GM18868 (cell line): ENCODE measurements around the gene NCAPD3.

ENCODE experiments used
- ATAC-seq: cut with Tn5 transposase; IDR thresholded peaks from one replicate; pipeline ENCODE4 v1.9.1; 2021; ENCODE audit warnings: mild to moderate bottlenecking, moderate library complexity; ENCODE audit not compliant: unreplicated experiment

The NCAPD3 gene

GRCh38 chr11:134252346-134253187 lies 28.8 kb upstream of the NCAPD3 start:
- ATAC-seq = peak; percentile 28

GRCh38 chr11:134250675-134251074 lies 26.9 kb upstream of the NCAPD3 start:
- no peak for ATAC-seq

GRCh38 chr11:134250246-134250645 lies 26.5 kb upstream of the NCAPD3 start:
- no peak for ATAC-seq

- no peak for ATAC-seq
These were observed 25.2 kb upstream of the NCAPD3 start for GRCh38 chr11:134248910-134249480.

- no peak for ATAC-seq
These were observed 22.9 kb upstream of the NCAPD3 start for GRCh38 chr11:134246678-134247077.

- ATAC-seq = no peak
These were observed 22.3 kb upstream of the NCAPD3 start for GRCh38 chr11:134246100-134246499.

GRCh38 chr11:134245434-134245833 lies 21.7 kb upstream of the NCAPD3 start:
- no peak for ATAC-seq

GRCh38 chr11:134244593-134244992 lies 20.8 kb upstream of the NCAPD3 start:
- ATAC-seq = peak; percentile 95

- no peak for ATAC-seq
These were observed 20.1 kb upstream of the NCAPD3 start for GRCh38 chr11:134243913-134244312.

- ATAC-seq = no peak
These were observed 18.6 kb upstream of the NCAPD3 start for GRCh38 chr11:134242376-134242775.

- no peak for ATAC-seq
These were observed 16.8 kb upstream of the NCAPD3 start for GRCh38 chr11:134240592-134240991.

- ATAC-seq = no peak
These were observed 15.2 kb upstream of the NCAPD3 start for GRCh38 chr11:134238956-134239355.

GRCh38 chr11:134237557-134237922 lies 13.8 kb upstream of the NCAPD3 start:
- no peak for ATAC-seq

- no peak for ATAC-seq
These were observed 13.2 kb upstream of the NCAPD3 start for GRCh38 chr11:134236834-134237556.

GRCh38 chr11:134235399-134235798 lies 11.6 kb upstream of the NCAPD3 start:
- no peak for ATAC-seq

- no peak for ATAC-seq
These were observed 10.0 kb upstream of the NCAPD3 start for GRCh38 chr11:134233729-134234179.

GRCh38 chr11:134231958-134232659 lies 8.3 kb upstream of the NCAPD3 start:
- no peak for ATAC-seq

GRCh38 chr11:134230339-134230738 lies 6.6 kb upstream of the NCAPD3 start:
- no peak for ATAC-seq

- ATAC-seq = no peak
These were observed 5.5 kb upstream of the NCAPD3 start for GRCh38 chr11:134229126-134229790.

GRCh38 chr11:134228625-134229024 lies 4.9 kb upstream of the NCAPD3 start:
- ATAC-seq = peak; percentile 63
